C1 segment of cervical spinal cord (tissue), 14 donors: Measurements from ENCODE around the gene ABR.
"Not testable (repeated sequence)": the region's sequence is repeated elsewhere in the genome, so short reads cannot be mapped to it uniquely, and the experiment has no call there.

ENCODE experiments used
- DNase-seq, 14 donors: peaks; one replicate each; lab custom pipeline; 2025; lab: John Stamatoyannopoulos, UW

Gene ABR

DNA sequence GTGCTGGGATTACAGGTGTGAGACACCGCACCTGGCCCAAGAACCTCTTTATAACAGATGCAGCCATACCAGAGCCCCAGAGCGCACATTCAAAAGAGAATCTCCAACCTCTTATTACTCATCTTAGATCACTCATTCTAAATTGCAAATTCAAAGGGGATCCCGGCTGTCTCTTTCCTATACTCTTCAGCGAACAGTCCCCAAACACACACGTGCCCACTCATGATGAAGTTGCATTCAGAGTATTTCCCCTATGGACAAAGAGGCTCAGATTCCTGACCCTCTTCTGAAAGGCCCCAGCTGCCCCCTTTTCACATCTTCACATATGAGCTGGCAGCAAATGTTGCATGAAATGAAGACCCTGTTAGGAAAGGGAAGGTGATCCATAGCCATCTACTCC, 22.5 kb upstream of the ABR start:
- DNase-seq = no peak

DNA sequence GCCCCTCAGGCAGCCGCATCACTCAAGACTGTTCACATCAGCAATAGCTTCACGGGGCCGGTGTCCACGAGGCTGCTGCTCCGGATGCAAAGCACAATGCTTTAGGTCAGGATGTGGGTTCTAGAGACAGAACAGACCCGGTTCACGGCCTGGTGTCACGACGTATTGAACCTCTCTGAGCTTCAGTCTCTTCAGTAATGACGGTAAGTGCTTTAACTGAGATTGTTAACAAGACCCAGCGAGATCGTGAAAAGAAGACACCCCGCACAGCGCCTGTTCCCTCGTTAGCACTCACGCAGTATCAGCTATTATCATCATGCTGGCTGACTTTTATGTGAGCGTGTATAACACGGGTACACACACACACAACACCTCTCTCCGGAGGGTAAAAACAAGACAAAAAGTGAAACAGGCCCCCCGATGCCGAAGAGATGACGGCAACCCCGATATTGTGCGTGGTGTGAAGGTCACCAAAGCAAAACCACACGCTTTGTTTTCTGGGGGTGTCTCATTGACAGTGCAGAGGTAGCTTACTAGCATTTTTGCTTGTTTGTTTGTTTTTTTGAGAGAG, 21.4 kb upstream of the ABR start:
- DNase-seq = no peak

DNA sequence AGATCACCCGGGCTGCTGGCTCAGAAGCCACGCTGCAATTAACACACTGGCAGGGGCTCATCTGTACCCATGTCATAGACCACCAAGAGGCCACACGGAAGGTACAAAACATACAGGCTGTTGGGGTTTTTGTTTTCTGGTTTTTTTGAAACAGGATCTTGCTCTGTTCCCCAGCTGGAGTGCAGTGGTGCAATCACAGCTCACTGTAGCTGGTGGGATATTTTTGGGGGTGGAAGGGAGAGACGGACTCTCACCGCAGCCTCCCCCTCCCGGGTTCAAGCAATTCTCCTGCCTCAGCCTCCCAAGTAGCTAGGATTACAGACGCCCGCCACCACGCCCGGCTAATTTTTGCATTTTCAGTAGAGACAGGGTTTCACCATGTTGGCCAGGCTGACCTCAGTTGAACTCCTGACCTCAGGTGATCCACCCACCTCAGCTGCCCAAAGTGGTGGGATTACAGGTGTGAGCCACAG, 19.5 kb upstream of the ABR start:
- not testable (repeated sequence) for DNase-seq

DNA sequence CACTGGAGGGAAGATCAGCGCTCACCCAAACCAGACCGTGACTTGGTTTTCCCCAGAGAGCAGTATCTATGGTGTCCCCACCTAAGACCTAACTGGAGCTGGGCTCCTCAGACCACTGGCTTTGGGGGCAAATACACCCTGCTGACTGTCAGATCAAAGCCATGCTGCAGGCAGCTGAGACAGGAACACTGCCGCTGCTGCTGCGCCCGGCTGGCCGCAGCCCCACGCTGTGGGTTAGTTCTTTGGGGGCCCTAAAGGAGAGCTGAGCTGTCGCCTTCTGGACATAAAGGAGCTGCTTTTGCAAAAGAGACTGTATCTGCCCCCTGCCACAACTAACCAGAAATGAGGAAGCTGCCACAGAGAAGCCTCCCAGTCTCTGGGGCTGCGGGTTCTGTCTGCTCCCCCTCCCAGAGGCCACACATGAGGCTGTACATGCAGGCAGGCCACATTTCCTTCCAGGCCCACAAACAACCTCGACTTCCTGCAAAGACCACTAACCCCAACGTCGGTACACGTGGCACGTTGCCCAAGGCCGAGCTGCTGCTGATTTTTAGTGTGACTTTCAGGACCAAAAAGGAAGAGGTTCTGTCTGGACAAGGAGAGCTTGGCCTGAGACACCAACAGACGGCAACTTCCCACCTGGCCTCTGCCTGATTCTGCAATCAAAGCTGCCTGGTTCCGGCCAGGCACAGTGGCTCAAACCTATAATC, 18.2 kb upstream of the ABR start:
- peak in 10 of 14 donors; percentile 16 to 79 (median 64) for DNase-seq

DNA sequence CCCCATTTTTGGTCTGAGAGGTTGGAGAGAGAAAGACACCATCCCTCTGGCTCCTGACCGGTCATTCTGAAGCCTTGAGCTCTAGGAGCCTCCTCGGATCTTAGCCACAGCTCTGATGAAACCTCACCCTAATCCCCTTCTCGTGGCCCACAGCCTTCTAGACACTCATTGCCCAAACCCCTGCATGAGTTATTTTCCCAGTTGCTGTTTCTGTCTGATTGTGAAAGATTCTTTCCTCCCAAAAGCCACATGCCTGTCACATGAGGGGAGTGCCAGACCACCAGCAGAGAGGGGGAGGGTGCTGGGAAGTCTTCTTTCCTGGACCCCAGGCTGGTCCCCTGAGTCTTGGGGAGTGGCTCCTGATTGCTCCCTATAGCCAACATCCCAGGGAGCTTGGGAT, 17.6 kb upstream of the ABR start:
- DNase-seq = peak in 4 of 14 donors; percentile 34 to 59 (median 46)

DNA sequence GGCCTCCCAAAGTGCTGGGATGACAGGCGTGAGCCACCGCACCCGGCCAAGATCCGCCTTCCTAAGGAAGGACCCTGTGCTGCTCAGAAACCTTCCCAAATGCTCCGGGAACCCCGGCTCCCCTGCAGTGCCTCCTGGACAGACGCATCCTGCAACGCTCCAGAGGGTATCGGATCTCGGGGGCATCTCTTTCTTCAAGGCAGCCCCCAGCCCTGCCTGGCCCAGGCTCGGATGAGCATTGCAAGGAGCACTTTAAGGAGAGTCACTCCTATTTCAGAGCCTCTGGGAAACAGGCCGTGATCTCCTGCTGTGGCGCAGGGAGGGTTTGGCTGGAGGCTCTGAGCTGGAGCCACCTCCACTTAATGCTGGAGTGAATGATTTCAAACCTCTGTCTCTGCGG, 17.2 kb upstream of the ABR start:
- no peak for DNase-seq

DNA sequence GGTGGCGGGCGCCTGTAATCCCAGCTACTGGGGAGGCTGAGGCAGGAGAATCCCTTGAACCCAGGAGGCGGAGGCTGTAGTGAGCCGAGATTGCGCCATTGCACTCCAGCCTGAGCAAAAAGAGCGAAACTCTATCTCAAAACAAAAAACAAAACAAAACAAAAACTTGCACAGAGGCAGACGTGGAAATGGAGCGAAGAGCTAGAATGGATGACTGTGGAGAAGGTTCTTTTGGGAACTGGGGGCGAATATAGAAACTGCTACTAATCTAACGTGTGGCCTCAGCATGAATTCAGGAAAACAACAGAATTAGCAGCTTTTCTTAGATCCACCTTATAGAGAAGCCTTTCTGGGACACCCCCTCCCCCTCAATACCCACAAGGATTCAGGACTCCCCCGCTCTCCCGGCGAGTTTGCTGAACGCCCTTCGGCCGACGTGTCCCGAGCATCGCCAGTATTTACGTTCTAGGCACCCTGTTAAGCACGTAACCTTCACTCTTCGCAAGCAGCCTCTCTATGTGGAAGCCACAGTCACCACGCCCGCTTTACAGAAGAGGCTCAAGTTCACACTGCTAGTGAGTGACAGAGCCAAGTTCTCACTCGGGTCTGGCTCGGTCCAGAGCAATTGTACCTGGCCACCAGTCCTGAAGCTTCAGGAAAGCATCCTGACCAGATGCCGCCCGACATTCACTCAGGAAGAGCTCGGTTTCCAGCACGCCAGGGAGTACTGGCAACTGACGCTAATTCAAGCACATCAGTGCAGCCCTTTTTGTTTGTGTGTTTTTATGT, 13.3 kb upstream of the ABR start:
- DNase-seq = peak in 1 of 14 donors; percentile 34

DNA sequence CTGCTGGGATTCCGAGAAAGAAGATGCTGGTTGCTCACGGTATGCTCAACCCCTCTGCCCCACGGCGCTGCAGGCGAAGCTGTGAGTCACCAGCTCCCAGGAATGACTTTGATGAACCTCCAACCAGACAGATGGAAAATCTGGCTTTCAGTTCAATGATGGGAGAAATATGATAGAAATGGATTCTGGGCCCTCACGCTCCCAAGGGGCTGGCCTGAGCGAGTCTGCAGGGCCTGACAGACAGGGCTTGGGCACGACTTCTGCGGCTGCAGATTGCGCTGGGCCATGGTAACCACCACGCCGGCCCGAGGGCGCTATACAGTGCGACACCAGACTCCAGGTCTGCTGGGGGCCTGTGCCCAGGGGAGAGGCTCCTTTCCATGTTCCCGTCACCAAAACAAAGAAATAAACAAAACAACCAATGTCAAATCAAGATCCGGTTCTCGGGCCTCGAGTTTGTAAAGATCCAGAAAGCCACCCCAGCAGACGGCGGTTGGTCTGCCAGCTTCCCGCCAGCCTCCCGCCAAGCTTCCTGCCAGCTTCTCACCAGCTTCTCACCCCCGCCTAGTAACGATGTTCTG, 11.1 kb upstream of the ABR start:
- DNase-seq = peak in 1 of 14 donors; percentile 2

DNA sequence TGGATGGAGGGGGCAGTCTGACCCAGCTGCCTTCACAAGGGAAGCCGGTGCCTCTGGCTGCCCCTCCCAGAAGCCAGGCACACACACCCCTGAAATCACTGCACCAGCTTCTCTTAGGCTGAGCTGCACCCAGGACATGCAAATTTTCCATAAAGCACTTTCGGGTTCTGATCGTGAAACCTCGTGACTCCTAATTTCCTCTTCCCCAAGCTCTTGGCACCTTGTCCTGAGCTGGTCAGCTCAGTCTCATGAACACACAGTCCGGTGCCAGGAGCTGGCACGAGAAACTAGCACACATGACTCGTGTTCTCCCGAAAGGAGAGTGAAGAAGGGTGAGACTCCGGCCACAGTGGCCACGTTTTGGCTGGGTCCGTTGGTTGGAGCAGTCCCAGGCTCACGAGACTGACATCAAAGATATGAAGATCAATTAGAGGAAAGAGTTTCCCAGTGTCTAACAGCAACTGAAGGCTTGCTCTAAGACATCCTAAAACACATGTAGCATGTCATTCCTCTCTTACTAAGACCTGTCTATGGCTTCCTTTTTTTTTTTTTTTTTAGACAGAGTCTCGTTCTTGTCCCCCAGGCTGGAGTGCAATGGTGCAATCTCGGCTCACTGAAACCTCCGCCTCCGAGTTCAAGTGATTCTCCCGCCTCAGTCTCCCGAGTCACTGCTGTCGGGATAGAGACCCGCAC, 9.2 kb upstream of the ABR start:
- DNase-seq = peak in 11 of 14 donors; percentile 20 to 70 (median 49)

DNA sequence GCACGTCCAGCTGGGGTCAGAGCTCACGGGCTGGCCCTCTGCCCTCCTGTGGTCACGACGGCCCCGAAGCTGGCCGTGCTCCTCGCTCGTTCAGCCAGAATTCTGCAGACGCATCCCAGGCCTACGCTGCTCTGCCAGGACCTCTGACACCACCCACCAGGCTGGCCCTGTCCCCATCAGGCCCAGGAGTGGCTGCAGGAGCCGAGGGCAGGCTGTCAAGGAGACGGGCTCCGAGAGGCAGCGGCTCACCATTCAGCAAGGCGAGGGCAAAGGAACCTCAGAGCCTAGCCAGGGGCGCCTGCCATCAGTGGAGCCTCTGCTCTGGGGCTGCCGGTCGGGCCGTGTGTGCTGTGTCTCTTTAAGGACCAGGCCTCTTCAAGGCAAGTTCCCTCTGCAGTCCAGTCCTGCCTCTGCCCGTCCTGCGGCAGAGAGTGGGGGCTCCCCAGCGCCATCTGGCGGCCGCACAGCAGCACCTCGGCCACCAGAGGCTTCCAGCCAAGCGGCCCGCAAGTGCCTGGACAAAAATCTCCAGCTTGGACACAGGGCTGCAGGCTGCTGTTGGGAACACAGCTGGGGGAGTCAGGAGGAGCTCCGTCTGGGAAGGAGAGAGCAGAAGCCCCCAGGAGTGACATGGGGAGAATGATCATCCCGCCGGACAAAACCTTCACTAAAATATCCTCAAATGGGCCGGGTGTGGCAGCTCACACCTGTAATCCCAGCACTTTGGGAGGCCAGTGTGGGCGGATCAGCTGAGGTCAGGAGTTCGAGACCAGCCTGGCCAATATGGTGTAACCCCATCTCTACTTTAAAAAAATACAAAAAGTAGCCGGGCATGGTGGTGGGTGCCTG, 7.4 kb upstream of the ABR start:
- peak in 13 of 14 donors; percentile 34 to 80 (median 63) for DNase-seq

DNA sequence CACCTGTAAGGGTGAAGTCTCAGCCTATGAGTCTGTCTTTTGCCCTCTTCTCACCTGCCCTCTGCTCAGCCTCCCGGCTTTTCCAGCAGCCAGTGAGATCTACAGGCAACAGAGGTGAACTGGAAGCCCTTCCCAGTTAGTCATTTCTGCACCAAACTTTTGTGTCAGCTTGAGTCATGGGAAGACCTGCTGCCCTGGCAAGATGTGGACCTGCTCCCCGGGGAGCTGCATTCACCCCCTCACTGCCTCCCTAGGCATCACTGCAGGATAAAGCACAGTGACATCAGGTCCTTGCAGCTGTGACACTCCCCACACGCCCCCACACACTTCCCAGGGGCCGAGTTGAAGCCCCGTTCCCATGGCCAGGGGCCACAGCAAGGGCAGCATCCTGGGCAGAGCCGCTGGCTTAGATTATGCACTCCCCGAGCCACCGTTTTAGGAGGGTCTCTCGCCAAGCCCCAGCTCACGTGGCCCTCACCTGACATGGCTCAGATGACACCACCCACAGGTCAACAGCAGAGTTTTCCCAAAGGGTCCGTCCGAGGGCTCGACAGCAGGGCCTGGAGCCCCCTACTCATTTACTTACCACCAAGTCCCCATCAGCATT, 6.5 kb upstream of the ABR start:
- DNase-seq = peak in 1 of 14 donors; percentile 40

DNA sequence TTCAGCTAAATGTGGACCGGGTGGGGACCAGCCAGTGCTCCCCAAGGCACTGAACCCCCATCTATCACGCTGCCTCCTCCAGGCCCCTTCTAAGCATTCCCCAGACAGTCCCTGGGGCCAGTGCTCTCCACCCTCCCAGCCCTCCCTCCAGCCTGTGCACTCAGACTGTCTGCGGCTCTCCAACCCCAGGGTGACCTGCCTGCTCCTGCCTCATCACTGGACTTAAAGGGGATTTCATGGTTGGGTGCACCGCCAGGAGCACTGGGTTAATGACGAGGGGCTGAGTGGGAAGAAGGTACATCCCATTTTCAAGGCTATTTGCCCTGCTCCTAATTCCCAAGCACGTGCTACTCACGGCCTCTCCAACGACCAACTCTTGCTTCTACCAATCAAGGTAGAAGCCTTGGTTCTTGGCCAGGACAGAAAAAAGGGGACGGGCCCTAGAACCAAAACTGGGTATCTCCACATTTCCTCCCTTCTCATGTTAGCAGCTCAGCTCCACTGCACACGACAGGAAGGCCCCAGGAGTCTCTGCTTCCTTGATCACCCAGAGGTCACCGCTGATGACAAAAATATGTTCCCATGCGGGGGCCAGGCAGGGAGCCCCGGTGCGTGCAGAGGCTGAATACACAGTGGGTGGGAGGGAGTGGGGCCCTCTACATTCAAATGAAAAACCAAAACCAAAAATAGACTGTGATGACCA, 3.5 kb upstream of the ABR start:
- DNase-seq = no peak

DNA sequence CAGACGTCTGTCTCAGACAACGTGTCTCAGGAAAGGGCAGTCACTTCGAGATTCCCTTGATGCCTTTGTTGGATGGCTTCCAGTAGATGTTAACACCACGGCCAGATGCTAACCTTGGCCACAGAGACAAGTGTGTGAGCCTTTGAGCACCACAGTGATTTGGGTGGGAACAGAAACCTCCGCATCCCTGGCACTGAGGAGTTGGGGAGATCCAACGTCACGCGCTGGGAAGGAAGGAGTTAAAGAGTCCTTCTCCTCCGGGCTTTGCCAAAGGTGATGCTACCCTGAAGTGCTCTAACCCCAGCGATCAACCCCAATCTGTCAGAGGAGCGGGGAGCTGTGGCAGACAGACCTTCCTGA, 3.0 kb upstream of the ABR start:
- no peak for DNase-seq

DNA sequence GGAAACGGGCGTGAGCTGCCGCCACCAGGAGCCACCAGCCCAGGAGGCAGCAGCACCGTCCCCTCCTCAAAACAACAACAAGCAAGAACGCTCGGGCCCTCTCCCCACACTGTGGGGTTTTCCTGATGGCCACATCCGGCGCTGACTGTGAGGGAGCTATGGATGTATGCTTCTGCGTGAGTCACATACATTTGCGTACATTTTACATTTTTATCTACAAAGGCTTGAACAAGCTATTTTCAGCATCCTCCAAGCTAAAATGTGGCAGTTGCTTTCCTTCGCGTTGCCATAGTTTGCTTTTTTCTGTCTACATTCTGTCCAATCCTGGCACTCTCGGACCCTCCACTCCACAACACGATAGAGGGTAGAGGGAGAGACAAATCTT, 2.0 kb upstream of the ABR start:
- no peak for DNase-seq

DNA sequence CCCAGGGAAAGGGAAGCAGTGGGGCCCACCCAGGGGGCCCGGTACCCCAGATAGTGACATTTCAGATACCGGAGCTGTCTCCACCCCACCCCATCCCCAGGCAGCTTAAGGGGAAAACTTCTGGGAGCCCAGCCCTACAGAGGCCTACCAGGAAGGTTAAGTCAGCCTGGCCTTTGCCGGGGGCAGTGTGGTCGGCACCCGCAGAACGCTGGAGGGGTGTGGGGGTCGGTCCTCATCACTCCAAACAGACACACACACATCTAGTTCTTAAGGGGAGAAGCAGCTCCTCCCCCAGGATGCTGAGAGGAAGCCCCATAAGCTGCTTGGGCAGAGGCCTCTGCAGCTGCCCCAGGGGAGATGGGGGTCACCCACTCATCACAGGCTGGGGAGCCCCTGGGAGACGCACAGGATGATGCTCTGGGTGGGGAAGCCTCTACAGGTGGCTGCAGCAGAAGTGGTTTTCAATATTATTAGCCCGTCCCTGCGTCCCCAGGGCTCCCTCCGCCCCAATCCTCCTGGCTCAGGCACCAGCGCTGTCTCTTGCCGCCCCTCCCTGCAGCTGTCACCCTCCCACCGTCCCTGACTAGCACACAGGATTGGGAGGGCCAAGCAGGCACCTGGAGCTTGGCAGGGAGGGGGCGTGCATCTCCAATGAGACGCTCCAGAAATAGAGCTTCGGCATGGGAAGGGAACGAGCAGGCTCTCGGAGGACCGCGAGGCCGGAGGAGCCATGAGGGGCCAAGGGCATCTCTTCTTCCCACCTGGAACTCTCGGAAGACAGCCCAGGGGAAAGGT, 1.4 kb upstream of the ABR start:
- DNase-seq = no peak

DNA sequence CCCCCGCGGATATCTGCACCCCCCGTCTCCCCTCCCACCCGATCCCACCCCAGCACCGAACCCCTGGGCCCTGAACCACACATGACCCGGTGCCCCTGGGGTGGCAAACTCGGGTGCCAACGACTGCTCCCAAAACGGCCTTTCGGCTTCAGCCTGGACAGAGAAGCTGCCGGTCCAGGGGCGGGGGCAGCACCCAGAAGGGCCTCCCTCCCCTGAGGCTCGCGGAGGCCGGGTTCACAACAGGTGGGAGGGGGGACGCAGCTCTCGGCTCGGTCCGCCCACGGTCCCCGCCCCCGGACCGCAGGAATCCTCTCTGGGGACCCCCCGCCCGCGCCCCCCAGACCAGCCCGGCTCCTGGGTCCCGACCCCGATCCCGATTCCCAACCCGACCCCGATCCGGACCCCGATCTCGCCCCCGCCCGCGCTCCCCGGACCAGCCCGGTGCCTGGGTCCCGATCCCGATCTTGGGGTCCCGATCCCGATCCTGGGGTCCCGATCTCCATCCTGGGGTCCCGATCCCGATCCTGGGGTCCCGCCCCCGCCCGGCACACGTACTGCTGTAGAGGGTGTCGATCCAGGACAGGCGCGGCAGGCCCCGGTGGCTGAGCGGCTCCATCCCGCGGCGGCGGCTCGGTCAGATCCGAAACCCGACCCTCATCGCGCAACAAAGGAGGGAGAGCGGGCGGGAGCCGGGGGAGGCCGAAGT, 516 bp downstream of the ABR start:
- DNase-seq = no peak

DNA sequence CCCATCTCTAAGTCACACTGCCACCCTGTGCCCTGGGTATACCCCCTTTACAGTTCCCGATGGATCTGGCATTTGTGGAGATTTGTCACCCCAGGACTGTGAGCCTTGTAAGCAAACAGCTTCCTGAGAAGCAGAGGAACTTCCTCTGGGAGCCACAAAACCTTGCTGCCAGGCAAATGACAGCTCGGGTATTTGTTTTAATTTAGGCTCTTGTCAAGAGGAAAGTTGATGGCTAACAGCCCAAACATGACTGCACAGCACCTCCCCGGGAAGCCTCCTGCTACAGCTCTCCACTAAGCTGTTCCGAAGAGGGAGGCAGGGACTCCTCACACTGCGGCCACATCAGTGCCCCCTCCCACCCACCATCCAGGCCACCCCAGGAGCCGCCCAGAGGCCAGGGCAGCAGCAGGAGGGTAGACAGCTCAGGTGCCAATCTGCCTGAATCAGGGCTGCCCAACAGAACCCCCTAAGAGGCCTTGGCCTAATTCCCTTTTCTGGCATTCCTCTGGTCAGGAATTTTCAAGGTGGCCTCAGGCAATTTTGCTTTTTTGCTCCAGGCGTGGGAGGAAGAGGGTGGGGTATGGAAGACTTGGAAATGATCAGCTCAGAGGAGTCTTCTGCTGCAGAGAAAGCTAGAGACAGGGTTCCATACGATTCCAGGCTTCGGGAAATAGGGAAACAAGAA, 2.6 kb downstream of the ABR start:
- DNase-seq = peak in 4 of 14 donors; percentile 6 to 40 (median 28)
